B cell (primary cell): Measurements from ENCODE around the gene TBCEL. TPM values are rescaled to one million over a fixed set of nuclear protein-coding genes. Genes with fewer than 3 reads are reported as not detected.

ENCODE experiments used
- ATAC-seq: fragments of 200-7000 bp; cut with Tn5 transposase; one replicate; pipeline ENCODE4 v1.10.0; 2021; ENCODE audit warnings: low read depth, mild to moderate bottlenecking, moderate number of reproducible peaks, moderate library complexity
- CTCF ChIA-PET: fragments of 350-600 bp; sonication (Branson Sonifier 250); formaldehyde crosslinking; loops from one replicate; lab custom pipeline; 2021; ENCODE audit warnings: antibody characterized with exemption, inconsistent platforms; lab: Charles Lee
- POLR2A ChIA-PET: fragments of 350-600 bp; sonication (Branson Sonifier 250); formaldehyde crosslinking; loops from one replicate; lab custom pipeline; 2021; ENCODE audit warnings: antibody characterized with exemption; lab: Charles Lee
- DNase-seq: peaks from one replicate; pipeline ENCODE4 v3.0.0; 2013
- H2AFZ ChIP-seq: 2 replicates; pipeline ENCODE4 v1.6.1; 2012; ENCODE audit warnings: mild to moderate bottlenecking, low read depth, low read length; ENCODE audit not compliant: insufficient read depth, poor library complexity, severe bottlenecking
- H3K27ac ChIP-seq, 2 donors: 1 replicate in 1 of 2; 2 replicates in 1 of 2; pipeline ENCODE4 v1.5.1; 2012 to 2013; ENCODE audit warnings: low read length in 2 of 2, mild to moderate bottlenecking in 2 of 2, moderate library complexity in 1 of 2
- H3K27me3 ChIP-seq, 4 experiments: fragments of 200-600 bp in 1 of 4; sonication (generic) in 1 of 4; replicated peaks in 1 of 4; 1 replicate in 2 of 4; 2 replicates in 2 of 4; pipeline versions ENCODE4 v1.6.1 to v1.7.0; 2013 to 2016; ENCODE audit warnings: low read length in 3 of 4, mild to moderate bottlenecking in 2 of 4, mixed read lengths in 1 of 4, moderate library complexity in 1 of 4; ENCODE audit not compliant: insufficient read depth in 4 of 4, control insufficient read depth in 3 of 4; ENCODE audit errors: control extremely low read depth in 1 of 4
- H3K36me3 ChIP-seq, 2 experiments: replicated peaks in 1 of 2; 1 replicate in 1 of 2; 2 replicates in 1 of 2; pipeline versions ENCODE4 v1.6.1 to v1.7.1; 2013; ENCODE audit warnings: low read length in 1 of 2; ENCODE audit not compliant: insufficient read depth in 2 of 2, control insufficient read depth in 1 of 2; ENCODE audit errors: control extremely low read depth in 1 of 2, extremely low read depth in 1 of 2
- H3K4me1 ChIP-seq, 2 donors: fragments of 200-600 bp in 1 of 2; sonication (generic) in 1 of 2; 1 replicate in 1 of 2; 2 replicates in 1 of 2; pipeline versions ENCODE4 v1.5.1 to v1.6.1; 2013 to 2017; ENCODE audit warnings: low read length in 2 of 2; ENCODE audit not compliant: control insufficient read depth in 2 of 2, insufficient read depth in 2 of 2
- H3K4me2 ChIP-seq: replicated peaks from 2 replicates; pipeline ENCODE3; 2012; ENCODE audit warnings: mild to moderate bottlenecking, low read depth, low read length; ENCODE audit not compliant: poor library complexity, severe bottlenecking
- H3K4me3 ChIP-seq, 5 experiments: fragments of 200-600 bp in 1 of 5; sonication (generic) in 1 of 5; 1 replicate in 3 of 5; 2 replicates in 2 of 5; pipeline versions ENCODE4 v1.5.1 to v1.7.0; 2011 to 2016; ENCODE audit warnings: low read length in 4 of 5, mild to moderate bottlenecking in 4 of 5, low read depth in 2 of 5, control low read depth in 1 of 5, moderate library complexity in 1 of 5; ENCODE audit not compliant: insufficient read depth in 1 of 5; ENCODE audit errors: control extremely low read depth in 1 of 5, extremely low read depth in 1 of 5
- H3K79me2 ChIP-seq: fragments of 200-600 bp; sonication (generic); one replicate; pipeline ENCODE4 v1.6.0; 2016; ENCODE audit warnings: low read length; ENCODE audit not compliant: control insufficient read depth, insufficient read depth
- H3K9ac ChIP-seq: fragments of 200-600 bp; sonication (generic); 2 replicates; pipeline ENCODE4 v1.6.1; 2017; ENCODE audit warnings: mild to moderate bottlenecking, low read length, moderate library complexity
- H3K9me3 ChIP-seq, 3 donors: one replicate each; pipeline versions ENCODE4 v1.6.1 to v1.7.1; 2013; ENCODE audit warnings: low read length in 2 of 3; ENCODE audit not compliant: control insufficient read depth in 2 of 3, insufficient read depth in 1 of 3; ENCODE audit errors: control extremely low read depth in 1 of 3
- H4K20me1 ChIP-seq: 2 replicates; pipeline ENCODE4 v1.6.0; 2012; ENCODE audit warnings: mild to moderate bottlenecking, low read length; ENCODE audit not compliant: insufficient read depth, control insufficient read depth, poor library complexity, severe bottlenecking
- H3K27ac Mint-ChIP-seq: one replicate; pipeline ENCODE4 v1.8.0; 2021; ENCODE audit warnings: mixed read lengths
- H3K27me3 Mint-ChIP-seq: one replicate; pipeline ENCODE4 v1.8.0; 2021; ENCODE audit warnings: mixed read lengths
- H3K4me1 Mint-ChIP-seq: one replicate; pipeline ENCODE4 v1.8.0; 2021; ENCODE audit warnings: mixed read lengths
- H3K4me3 Mint-ChIP-seq: one replicate; pipeline ENCODE4 v1.8.0; 2021; ENCODE audit warnings: mixed read lengths
- H3K9me3 Mint-ChIP-seq: one replicate; pipeline ENCODE4 v1.8.0; 2022; ENCODE audit warnings: mixed read lengths; ENCODE audit not compliant: insufficient read depth
- CTCF ChIP-seq: fragments of 200-600 bp; IDR thresholded peaks from one replicate; pipeline ENCODE4 v1.8.0; 2022; ENCODE audit warnings: antibody characterized with exemption, mild to moderate bottlenecking
- EZH2 ChIP-seq: IDR thresholded peaks from 2 replicates; pipeline ENCODE4 v1.6.1; 2012; ENCODE audit warnings: borderline replicate concordance, low read depth, mild to moderate bottlenecking, moderate library complexity, low read length; ENCODE audit not compliant: insufficient read depth, poor library complexity, severe bottlenecking
- WGBS: methylation state at CpG from one replicate; pipeline ENCODE4 v1.1.5; 2013; ENCODE audit warnings: missing lambda C conversion rate; ENCODE audit not compliant: insufficient coverage; 5-methylcytosine and 5-hydroxymethylcytosine counted together
- intact Hi-C: fragments of 100-400 bp; cut with micrococcal nuclease; formaldehyde crosslinking; loops from one replicate; pipeline ENCODE4 v1.10.0; 2022
- polyA plus RNA-seq: library from polyadenylated mRNA; depleted of rRNA; stranded (reverse); fragments of >200 nt; gene quantifications from 2 replicates; pipeline ENCODE4 v1.2.3, GENCODE V29; 2012
- total RNA-seq, 2 donors: library from RNA; stranded (reverse); fragments of 120-200 nt in 1 of 2; gene quantifications; 1 replicate in 1 of 2; 2 replicates in 1 of 2; pipeline versions ENCODE4 v1.2.3 to v1.2.4, GENCODE V29; 2013 to 2022

Gene TBCEL
- total and polyA plus RNA-seq, 2 donors (not counting 1 experiment from before 2014, with no cell fraction given): 3.5 to 22.8 TPM

- H3K4me1 Mint-ChIP-seq: no peaks in the 10 kb centered on the region
- no CpG with 5 or more reads among the region's 5 CpGs for WGBS
- no peak overlapping the region for H3K4me3 Mint-ChIP-seq
These were observed 26.9 kb upstream of the TBCEL start for GRCh38 chr11:120996973-120997372.

GRCh38 chr11:120998581-120998980, 25.3 kb upstream of the TBCEL start:
- TF ChIP-seq EZH2: no peak
- TF ChIP-seq CTCF: no peak
- Histone ChIP-seq H3K9ac (no peak overlapping the region), H3K27ac (no peak overlapping the region), H3K27me3 (peaks cover 0 to 10% (median 0%) of the 10 kb centered on the region in 4 experiments), H3K36me3 (no peaks in the 10 kb centered on the region), H3K4me3 (no peak overlapping the region), H4K20me1 (no peaks in the 10 kb centered on the region), H3K4me1 (no peaks in the 10 kb centered on the region), H2AFZ (no peak overlapping the region), H3K9me3 (no peaks in the 10 kb centered on the region), H3K4me2 (no peak overlapping the region), H3K79me2 (no peaks in the 10 kb centered on the region)
- Mint-ChIP-seq H3K4me3 (no peak overlapping the region), H3K27me3 (peaks cover 27% of the 10 kb centered on the region), H3K4me1 (no peaks in the 10 kb centered on the region), H3K9me3 (no peaks in the 10 kb centered on the region), H3K27ac (no peak overlapping the region)
- ATAC-seq: no peak
- ChIA-PET CTCF (interaction anchor here (1.1 kb wide), 1 partner anchor 9 kb away, joined by 3 read pairs; no protein-coding TSS in a partner anchor), POLR2A (no interaction called here)
- no peak for DNase-seq
- intact Hi-C loops: no loop called here
- WGBS: no CpG with 5 or more reads among the region's 1 CpG

More at GRCh38 chr11:120996973-120997372, 26.9 kb upstream of the TBCEL start:
- DNase-seq (no peak), ATAC-seq (no peak)
- no peaks in the 10 kb centered on the region for H3K79me2 ChIP-seq
- H4K20me1 ChIP-seq: no peaks in the 10 kb centered on the region
- CTCF ChIA-PET: no interaction called here
- H3K9me3 Mint-ChIP-seq: no peaks in the 10 kb centered on the region
- H3K4me2 ChIP-seq: no peak overlapping the region
- H3K27ac Mint-ChIP-seq: no peak overlapping the region
- H3K27me3 Mint-ChIP-seq: peaks cover 21% of the 10 kb centered on the region
- no peaks in the 10 kb centered on the region for H3K4me1 ChIP-seq
- POLR2A ChIA-PET: no interaction called here
- H3K27ac ChIP-seq: no peak overlapping the region
- no peak overlapping the region for H3K4me3 ChIP-seq
- intact Hi-C loops: no loop called here
- no peak overlapping the region for H2AFZ ChIP-seq
- TF ChIP-seq EZH2: no peak
- TF ChIP-seq CTCF: no peak
- no peak overlapping the region for H3K9ac ChIP-seq
- H3K9me3 ChIP-seq: no peaks in the 10 kb centered on the region
- H3K36me3 ChIP-seq: no peaks in the 10 kb centered on the region
- H3K27me3 ChIP-seq: peaks cover 0 to 10% (median 0%) of the 10 kb centered on the region in 4 experiments
